ENCODE data around the gene TSPAN19.

DNA sequence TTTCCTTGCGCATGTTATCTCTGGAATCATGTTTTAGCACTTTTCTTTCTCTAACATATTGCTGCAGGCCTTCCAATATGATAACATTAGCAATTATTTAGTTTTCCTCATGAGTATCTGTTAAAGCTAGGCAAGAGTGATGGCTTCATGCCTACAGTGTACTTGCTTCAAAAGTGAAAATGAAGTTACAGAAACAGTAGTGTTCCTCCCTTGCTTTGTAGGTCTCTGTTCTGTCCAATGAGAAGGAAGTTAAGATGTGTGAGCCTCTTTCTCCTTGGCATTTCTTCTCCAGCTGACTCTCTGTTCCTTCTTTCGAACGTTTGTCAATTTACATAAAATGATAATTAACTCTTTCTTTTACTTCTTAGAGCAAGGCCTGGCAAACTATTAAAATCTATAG, 22.3 kb upstream of the TSPAN19 start:
- TF ChIP-seq, protein P1, sequence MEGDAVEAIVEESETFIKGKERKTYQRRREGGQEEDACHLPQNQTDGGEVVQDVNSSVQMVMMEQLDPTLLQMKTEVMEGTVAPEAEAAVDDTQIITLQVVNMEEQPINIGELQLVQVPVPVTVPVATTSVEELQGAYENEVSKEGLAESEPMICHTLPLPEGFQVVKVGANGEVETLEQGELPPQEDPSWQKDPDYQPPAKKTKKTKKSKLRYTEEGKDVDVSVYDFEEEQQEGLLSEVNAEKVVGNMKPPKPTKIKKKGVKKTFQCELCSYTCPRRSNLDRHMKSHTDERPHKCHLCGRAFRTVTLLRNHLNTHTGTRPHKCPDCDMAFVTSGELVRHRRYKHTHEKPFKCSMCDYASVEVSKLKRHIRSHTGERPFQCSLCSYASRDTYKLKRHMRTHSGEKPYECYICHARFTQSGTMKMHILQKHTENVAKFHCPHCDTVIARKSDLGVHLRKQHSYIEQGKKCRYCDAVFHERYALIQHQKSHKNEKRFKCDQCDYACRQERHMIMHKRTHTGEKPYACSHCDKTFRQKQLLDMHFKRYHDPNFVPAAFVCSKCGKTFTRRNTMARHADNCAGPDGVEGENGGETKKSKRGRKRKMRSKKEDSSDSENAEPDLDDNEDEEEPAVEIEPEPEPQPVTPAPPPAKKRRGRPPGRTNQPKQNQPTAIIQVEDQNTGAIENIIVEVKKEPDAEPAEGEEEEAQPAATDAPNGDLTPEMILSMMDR (IDR thresholded peaks at IDR 0.05 in 2 of 3, conservative IDR thresholded peaks at IDR 0.05 in 1 of 3; ENCODE audit: insufficient read depth in 2 of 3, low read depth in 1 of 3, low read length in 3 of 3) = no peak
- TF ChIP-seq RBM15 (IDR thresholded peaks at IDR 0.05; ENCODE audit: insufficient read depth, low read length) (no peak), EP300 (IDR thresholded peaks at IDR 0.05; ENCODE audit: low read length) (no peak), RFX5 (IDR thresholded peaks at IDR 0.05; ENCODE audit: low read depth, low read length) (no peak), ZNF24 (IDR thresholded peaks at IDR 0.05) (no peak), JUN (IDR thresholded peaks at IDR 0.05; ENCODE audit: borderline replicate concordance, low read depth, low read length) (no peak), JUN (CRISPR knock-in tag; IDR thresholded peaks at IDR 0.05; ENCODE audit: borderline replicate concordance) (no peak)
- TF ChIP-seq, protein P2, sequence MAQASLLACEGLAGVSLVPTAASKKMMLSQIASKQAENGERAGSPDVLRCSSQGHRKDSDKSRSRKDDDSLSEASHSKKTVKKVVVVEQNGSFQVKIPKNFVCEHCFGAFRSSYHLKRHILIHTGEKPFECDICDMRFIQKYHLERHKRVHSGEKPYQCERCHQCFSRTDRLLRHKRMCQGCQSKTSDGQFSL (CRISPR knock-in tag; IDR thresholded peaks at IDR 0.05) = no peak
- TF ChIP-seq, protein P2 (tag; IDR thresholded peaks at IDR 0.05) = no peak
- TF ChIP-seq, protein P3, sequence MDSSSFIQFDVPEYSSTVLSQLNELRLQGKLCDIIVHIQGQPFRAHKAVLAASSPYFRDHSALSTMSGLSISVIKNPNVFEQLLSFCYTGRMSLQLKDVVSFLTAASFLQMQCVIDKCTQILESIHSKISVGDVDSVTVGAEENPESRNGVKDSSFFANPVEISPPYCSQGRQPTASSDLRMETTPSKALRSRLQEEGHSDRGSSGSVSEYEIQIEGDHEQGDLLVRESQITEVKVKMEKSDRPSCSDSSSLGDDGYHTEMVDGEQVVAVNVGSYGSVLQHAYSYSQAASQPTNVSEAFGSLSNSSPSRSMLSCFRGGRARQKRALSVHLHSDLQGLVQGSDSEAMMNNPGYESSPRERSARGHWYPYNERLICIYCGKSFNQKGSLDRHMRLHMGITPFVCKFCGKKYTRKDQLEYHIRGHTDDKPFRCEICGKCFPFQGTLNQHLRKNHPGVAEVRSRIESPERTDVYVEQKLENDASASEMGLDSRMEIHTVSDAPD (CRISPR knock-in tag; IDR thresholded peaks at IDR 0.05) = no peak

Measured in K562 (cell line).